Muscle layer of duodenum (tissue), 2 donors: ENCODE results near the gene NNT.
"Not testable (repeated sequence)": the region's sequence is repeated elsewhere in the genome, so short reads cannot be mapped to it uniquely, and the experiment has no call there.

ENCODE experiments used
- H3K27ac ChIP-seq: one replicate; pipeline ENCODE4 v1.7.0; 2013; ENCODE audit warnings: mild to moderate bottlenecking, low read length
- H3K27me3 ChIP-seq: one replicate; pipeline ENCODE4 v1.7.0; 2013; ENCODE audit warnings: low read depth, mild to moderate bottlenecking, control low read depth, low read length
- H3K36me3 ChIP-seq, 2 donors: one replicate each; pipeline ENCODE4 v1.7.0; 2013; ENCODE audit warnings: low read length in 2 of 2, control low read depth in 1 of 2, mild to moderate bottlenecking in 1 of 2; ENCODE audit not compliant: insufficient read depth in 2 of 2, control insufficient read depth in 1 of 2
- H3K4me1 ChIP-seq, 2 donors: one replicate each; pipeline ENCODE4 v1.7.0; 2013; ENCODE audit warnings: low read length in 2 of 2, mild to moderate bottlenecking in 2 of 2, control low read depth in 1 of 2, moderate library complexity in 1 of 2; ENCODE audit not compliant: insufficient read depth in 2 of 2, control insufficient read depth in 1 of 2
- H3K4me3 ChIP-seq, 2 donors: one replicate each; pipeline ENCODE4 v1.7.0; 2013; ENCODE audit warnings: low read length in 2 of 2, low read depth in 1 of 2, mild to moderate bottlenecking in 1 of 2
- H3K9me3 ChIP-seq, 2 donors: one replicate each; pipeline ENCODE4 v1.7.0; 2013; ENCODE audit warnings: low read length in 2 of 2, control low read depth in 1 of 2, mild to moderate bottlenecking in 1 of 2; ENCODE audit not compliant: control insufficient read depth in 1 of 2
- donor health status: healthy.

The NNT gene

DNA sequence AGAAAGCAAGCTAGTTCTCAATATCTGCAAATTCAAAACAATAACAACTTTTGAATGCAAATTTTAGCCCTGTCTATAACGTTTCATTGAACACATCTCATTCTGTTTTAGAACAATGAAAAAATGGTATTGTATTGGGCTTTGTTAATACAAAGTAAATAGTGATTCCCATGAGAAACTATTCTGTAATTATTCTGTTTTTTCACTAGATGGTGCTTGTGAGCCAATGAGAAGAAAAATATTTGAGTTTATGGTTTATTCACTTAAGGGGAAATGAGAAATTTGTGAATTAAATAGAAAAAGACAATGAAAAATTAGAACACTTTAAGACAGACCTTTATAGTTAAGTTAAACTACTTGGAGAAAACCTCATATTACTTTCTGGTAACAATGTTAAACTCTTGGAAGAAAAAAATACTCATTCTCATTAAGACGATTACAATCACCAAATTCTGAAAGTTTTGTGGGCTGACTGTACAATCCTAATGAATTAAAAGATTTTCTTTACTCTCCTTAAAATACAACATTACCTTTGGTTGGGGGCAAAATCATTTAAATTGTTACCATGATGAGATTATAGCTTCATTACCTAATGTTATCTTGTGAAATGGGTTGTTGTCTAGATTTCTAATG is 127.0 kb downstream of the NNT start:
- H3K27ac ChIP-seq = no peak overlapping the region
- H3K4me1 ChIP-seq = no peaks in the 10 kb centered on the region
- no peak overlapping the region for H3K4me3 ChIP-seq
- no peaks in the 10 kb centered on the region for H3K9me3 ChIP-seq
- H3K36me3 ChIP-seq = no peaks in the 10 kb centered on the region
- no peaks in the 10 kb centered on the region for H3K27me3 ChIP-seq

GRCh38 chr5:43730832-43731342 is 127.9 kb downstream of the NNT start:
- Histone ChIP-seq H3K4me1 (no peaks in the 10 kb centered on the region), H3K27ac (no peak overlapping the region), H3K4me3 (no peak overlapping the region), H3K9me3 (no peaks in the 10 kb centered on the region), H3K27me3 (no peaks in the 10 kb centered on the region), H3K36me3 (no peaks in the 10 kb centered on the region)

- Histone ChIP-seq H3K27me3 (no peaks in the 10 kb centered on the region), H3K9me3 (no peaks in the 10 kb centered on the region), H3K36me3 (no peaks in the 10 kb centered on the region), H3K27ac (no peak overlapping the region), H3K4me1 (no peaks in the 10 kb centered on the region), H3K4me3 (no peak overlapping the region)
Measured at GRCh38 chr5:43731573-43731972, 128.6 kb downstream of the NNT start.

GRCh38 chr5:43745923-43746548 is 143.1 kb downstream of the NNT start:
- not testable (repeated sequence) for H3K27ac ChIP-seq

GRCh38 chr5:43750809-43751208 is 147.8 kb downstream of the NNT start:
- H3K9me3 ChIP-seq = peaks cover 0 to 2% of the 10 kb centered on the region in 2 donors
- no peak overlapping the region for H3K27ac ChIP-seq
- H3K4me1 ChIP-seq = no peaks in the 10 kb centered on the region
- H3K36me3 ChIP-seq = no peaks in the 10 kb centered on the region
- no peak overlapping the region for H3K4me3 ChIP-seq
- no peaks in the 10 kb centered on the region for H3K27me3 ChIP-seq

More at GRCh38 chr5:43745923-43746548, 143.1 kb downstream of the NNT start:
- not testable (repeated sequence) for H3K4me3 ChIP-seq, H3K9me3 ChIP-seq, H3K4me1 ChIP-seq, H3K36me3 ChIP-seq, H3K27me3 ChIP-seq

DNA sequence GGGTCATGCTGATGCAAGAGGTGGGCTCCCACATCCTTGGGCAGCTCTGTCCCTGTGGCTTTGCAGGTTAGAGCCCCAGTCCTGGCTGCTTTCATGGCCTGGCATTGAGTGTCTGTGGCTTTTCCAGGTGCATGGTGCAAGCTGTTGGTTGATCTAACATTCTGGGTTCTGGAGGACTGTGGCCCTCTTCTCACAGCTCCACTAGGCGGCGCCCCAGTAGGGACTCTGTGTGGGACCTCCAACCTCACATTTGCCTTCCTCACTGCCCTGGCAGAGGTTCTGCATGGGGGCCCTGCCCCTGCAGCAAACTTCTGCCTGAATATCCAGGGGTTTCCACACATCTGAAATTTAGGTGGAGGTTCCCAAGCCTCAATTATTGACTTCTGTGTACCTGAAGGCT is 150.1 kb downstream of the NNT start:
- no peaks in the 10 kb centered on the region for H3K27me3 ChIP-seq
- H3K9me3 ChIP-seq = peaks cover 0 to 10% of the 10 kb centered on the region in 2 donors
- no peaks in the 10 kb centered on the region for H3K36me3 ChIP-seq
- no peaks in the 10 kb centered on the region for H3K4me1 ChIP-seq
- no peak overlapping the region for H3K4me3 ChIP-seq
- no peak overlapping the region for H3K27ac ChIP-seq
